ENCODE data around the gene GDNF.

Gene GDNF

DNA sequence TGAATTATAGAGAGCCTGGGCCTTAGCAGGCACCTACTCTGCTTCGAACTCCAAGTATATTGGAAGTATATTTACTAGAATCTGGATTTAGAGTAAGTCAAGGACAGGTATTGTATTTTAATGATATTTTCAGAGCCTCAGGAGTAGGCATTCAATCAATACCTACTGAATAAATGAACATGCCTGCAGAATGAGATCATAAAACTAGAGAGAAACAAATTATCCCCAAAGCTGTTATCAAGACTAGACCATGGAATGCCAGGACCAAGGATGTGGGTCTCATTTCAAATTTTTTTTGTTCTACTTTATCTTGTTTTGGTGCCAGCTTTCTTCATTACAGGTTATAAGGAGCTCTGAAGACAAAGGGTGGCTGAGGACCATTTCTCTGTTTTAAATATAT, 66.0 kb downstream of the GDNF start:
- Histone ChIP-seq H3K4me1 (ENCODE audit: control insufficient read depth in 2 of 2, insufficient read depth in 2 of 2, low read length in 2 of 2) (no peaks in the 10 kb centered on the region), H3K27me3 (ENCODE audit: control insufficient read depth in 2 of 2, insufficient read depth in 2 of 2, low read length in 2 of 2) (no peaks in the 10 kb centered on the region), H3K4me3 (ENCODE audit: low read length in 2 of 2) (no peak overlapping the region), H3K27ac (ENCODE audit: low read depth in 2 of 2, low read length in 2 of 2) (no peak overlapping the region), H3K9me3 (ENCODE audit: control insufficient read depth in 2 of 2, low read length in 2 of 2) (peaks cover 2% of the 10 kb centered on the region in 2 donors), H3K9ac (ENCODE audit: low read depth in 1 of 2, low read length in 2 of 2) (no peak overlapping the region), H3K36me3 (ENCODE audit: control insufficient read depth in 2 of 2, insufficient read depth in 2 of 2, low read length in 2 of 2) (no peaks in the 10 kb centered on the region)

DNA sequence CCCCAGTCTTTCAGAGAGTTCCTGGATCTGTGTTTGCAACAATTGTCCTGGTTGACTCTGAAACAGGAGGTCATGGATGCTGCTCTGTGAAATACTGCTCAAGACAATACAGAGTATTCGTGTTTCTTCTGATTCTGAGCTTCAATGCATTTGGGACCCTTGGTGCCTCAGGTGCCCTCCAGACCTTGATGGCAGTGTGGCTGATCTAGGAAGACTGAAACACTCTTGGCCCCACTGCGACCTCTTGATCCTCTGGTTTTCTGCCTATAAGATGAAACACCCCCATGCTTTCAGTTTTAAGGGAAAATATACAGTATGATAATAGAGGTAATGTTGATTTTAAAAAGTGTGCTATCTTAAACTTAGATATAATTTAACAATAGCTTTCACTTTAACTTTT, 67.6 kb downstream of the GDNF start:
- no peak overlapping the region for H3K4me3 ChIP-seq (ENCODE audit: low read length in 2 of 2)
- no peaks in the 10 kb centered on the region for H3K36me3 ChIP-seq (ENCODE audit: control insufficient read depth in 2 of 2, insufficient read depth in 2 of 2, low read length in 2 of 2)
- H3K27me3 ChIP-seq (ENCODE audit: control insufficient read depth in 2 of 2, insufficient read depth in 2 of 2, low read length in 2 of 2) = no peaks in the 10 kb centered on the region
- no peak overlapping the region for H3K9ac ChIP-seq (ENCODE audit: low read depth in 1 of 2, low read length in 2 of 2)
- no peak overlapping the region for H3K27ac ChIP-seq (ENCODE audit: low read depth in 2 of 2, low read length in 2 of 2)
- H3K9me3 ChIP-seq (ENCODE audit: control insufficient read depth in 2 of 2, low read length in 2 of 2) = peaks cover 2% of the 10 kb centered on the region in 2 donors
- H3K4me1 ChIP-seq (ENCODE audit: control insufficient read depth in 2 of 2, insufficient read depth in 2 of 2, low read length in 2 of 2) = no peaks in the 10 kb centered on the region

- Histone ChIP-seq H3K9me3 (ENCODE audit: control insufficient read depth in 2 of 2, low read length in 2 of 2) (peaks cover 2% of the 10 kb centered on the region in 2 donors), H3K27me3 (ENCODE audit: control insufficient read depth in 2 of 2, insufficient read depth in 2 of 2, low read length in 2 of 2) (no peaks in the 10 kb centered on the region), H3K4me3 (ENCODE audit: low read length in 2 of 2) (no peak overlapping the region), H3K9ac (ENCODE audit: low read depth in 1 of 2, low read length in 2 of 2) (no peak overlapping the region), H3K4me1 (ENCODE audit: control insufficient read depth in 2 of 2, insufficient read depth in 2 of 2, low read length in 2 of 2) (no peaks in the 10 kb centered on the region), H3K36me3 (ENCODE audit: control insufficient read depth in 2 of 2, insufficient read depth in 2 of 2, low read length in 2 of 2) (no peaks in the 10 kb centered on the region), H3K27ac (ENCODE audit: low read depth in 2 of 2, low read length in 2 of 2) (no peak overlapping the region)
These were observed 68.1 kb downstream of the GDNF start for GRCh38 chr5:37771731-37772130.

- no peaks in the 10 kb centered on the region for H3K27me3 ChIP-seq (ENCODE audit: control insufficient read depth in 2 of 2, insufficient read depth in 2 of 2, low read length in 2 of 2)
- no peak overlapping the region for H3K27ac ChIP-seq (ENCODE audit: low read depth in 2 of 2, low read length in 2 of 2)
- H3K9ac ChIP-seq (ENCODE audit: low read depth in 1 of 2, low read length in 2 of 2) = no peak overlapping the region
- H3K9me3 ChIP-seq (ENCODE audit: control insufficient read depth in 2 of 2, low read length in 2 of 2) = peaks cover 2% of the 10 kb centered on the region in 2 donors
- H3K4me1 ChIP-seq (ENCODE audit: control insufficient read depth in 2 of 2, insufficient read depth in 2 of 2, low read length in 2 of 2) = no peaks in the 10 kb centered on the region
- no peak overlapping the region for H3K4me3 ChIP-seq (ENCODE audit: low read length in 2 of 2)
- no peaks in the 10 kb centered on the region for H3K36me3 ChIP-seq (ENCODE audit: control insufficient read depth in 2 of 2, insufficient read depth in 2 of 2, low read length in 2 of 2)
These were observed 68.6 kb downstream of the GDNF start for GRCh38 chr5:37771203-37771611.

GRCh38 chr5:37770786-37771185, 69.1 kb downstream of the GDNF start:
- Histone ChIP-seq H3K27ac (ENCODE audit: low read depth in 2 of 2, low read length in 2 of 2) (no peak overlapping the region), H3K9ac (ENCODE audit: low read depth in 1 of 2, low read length in 2 of 2) (no peak overlapping the region), H3K36me3 (ENCODE audit: control insufficient read depth in 2 of 2, insufficient read depth in 2 of 2, low read length in 2 of 2) (no peaks in the 10 kb centered on the region), H3K27me3 (ENCODE audit: control insufficient read depth in 2 of 2, insufficient read depth in 2 of 2, low read length in 2 of 2) (no peaks in the 10 kb centered on the region), H3K4me3 (ENCODE audit: low read length in 2 of 2) (no peak overlapping the region), H3K9me3 (ENCODE audit: control insufficient read depth in 2 of 2, low read length in 2 of 2) (peaks cover 2% of the 10 kb centered on the region in 2 donors), H3K4me1 (ENCODE audit: control insufficient read depth in 2 of 2, insufficient read depth in 2 of 2, low read length in 2 of 2) (no peaks in the 10 kb centered on the region)

GRCh38 chr5:37769840-37770239, 70.0 kb downstream of the GDNF start:
- Histone ChIP-seq H3K9ac (ENCODE audit: low read depth in 1 of 2, low read length in 2 of 2) (no peak overlapping the region), H3K4me1 (ENCODE audit: control insufficient read depth in 2 of 2, insufficient read depth in 2 of 2, low read length in 2 of 2) (no peaks in the 10 kb centered on the region), H3K27me3 (ENCODE audit: control insufficient read depth in 2 of 2, insufficient read depth in 2 of 2, low read length in 2 of 2) (no peaks in the 10 kb centered on the region), H3K36me3 (ENCODE audit: control insufficient read depth in 2 of 2, insufficient read depth in 2 of 2, low read length in 2 of 2) (no peaks in the 10 kb centered on the region), H3K4me3 (ENCODE audit: low read length in 2 of 2) (no peak overlapping the region), H3K9me3 (ENCODE audit: control insufficient read depth in 2 of 2, low read length in 2 of 2) (no peaks in the 10 kb centered on the region), H3K27ac (ENCODE audit: low read depth in 2 of 2, low read length in 2 of 2) (no peak overlapping the region)

GRCh38 chr5:37769108-37769507, 70.7 kb downstream of the GDNF start:
- Histone ChIP-seq H3K27me3 (ENCODE audit: control insufficient read depth in 2 of 2, insufficient read depth in 2 of 2, low read length in 2 of 2) (no peaks in the 10 kb centered on the region), H3K4me1 (ENCODE audit: control insufficient read depth in 2 of 2, insufficient read depth in 2 of 2, low read length in 2 of 2) (no peaks in the 10 kb centered on the region), H3K4me3 (ENCODE audit: low read length in 2 of 2) (no peak overlapping the region), H3K9ac (ENCODE audit: low read depth in 1 of 2, low read length in 2 of 2) (no peak overlapping the region), H3K9me3 (ENCODE audit: control insufficient read depth in 2 of 2, low read length in 2 of 2) (no peaks in the 10 kb centered on the region), H3K36me3 (ENCODE audit: control insufficient read depth in 2 of 2, insufficient read depth in 2 of 2, low read length in 2 of 2) (no peaks in the 10 kb centered on the region), H3K27ac (ENCODE audit: low read depth in 2 of 2, low read length in 2 of 2) (no peak overlapping the region)

- H3K4me1 ChIP-seq (ENCODE audit: control insufficient read depth in 2 of 2, insufficient read depth in 2 of 2, low read length in 2 of 2) = no peaks in the 10 kb centered on the region
- no peak overlapping the region for H3K27ac ChIP-seq (ENCODE audit: low read depth in 2 of 2, low read length in 2 of 2)
- H3K9me3 ChIP-seq (ENCODE audit: control insufficient read depth in 2 of 2, low read length in 2 of 2) = no peaks in the 10 kb centered on the region
These were observed 71.5 kb downstream of the GDNF start for GRCh38 chr5:37768371-37768770.

DNA sequence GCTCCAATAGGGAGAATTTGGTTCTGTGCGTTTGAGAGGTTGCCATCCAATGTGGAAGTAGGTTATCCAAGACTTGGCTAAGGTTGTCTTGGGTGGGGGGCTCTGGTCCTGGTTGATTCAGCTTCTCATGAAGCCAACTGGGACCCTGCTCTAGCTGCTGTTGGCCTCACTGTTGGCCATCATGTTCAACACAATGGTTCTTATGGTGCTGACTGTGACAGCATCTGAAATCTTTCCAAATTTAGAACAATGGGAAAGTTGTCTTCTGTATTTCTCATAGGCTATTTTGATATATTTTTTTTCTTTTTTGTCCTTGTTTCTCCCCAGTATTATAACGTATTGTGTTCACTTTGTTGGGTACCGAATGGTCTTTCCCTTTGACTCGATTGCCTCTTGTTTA, 71.9 kb downstream of the GDNF start:
- Histone ChIP-seq H3K27ac (ENCODE audit: low read depth in 2 of 2, low read length in 2 of 2) (no peak overlapping the region), H3K9ac (ENCODE audit: low read depth in 1 of 2, low read length in 2 of 2) (no peak overlapping the region), H3K4me1 (ENCODE audit: control insufficient read depth in 2 of 2, insufficient read depth in 2 of 2, low read length in 2 of 2) (no peaks in the 10 kb centered on the region), H3K27me3 (ENCODE audit: control insufficient read depth in 2 of 2, insufficient read depth in 2 of 2, low read length in 2 of 2) (no peaks in the 10 kb centered on the region), H3K4me3 (ENCODE audit: low read length in 2 of 2) (no peak overlapping the region), H3K9me3 (ENCODE audit: control insufficient read depth in 2 of 2, low read length in 2 of 2) (no peaks in the 10 kb centered on the region), H3K36me3 (ENCODE audit: control insufficient read depth in 2 of 2, insufficient read depth in 2 of 2, low read length in 2 of 2) (no peaks in the 10 kb centered on the region)

More at GRCh38 chr5:37768371-37768770, 71.5 kb downstream of the GDNF start:
- Histone ChIP-seq H3K36me3 (ENCODE audit: control insufficient read depth in 2 of 2, insufficient read depth in 2 of 2, low read length in 2 of 2) (no peaks in the 10 kb centered on the region), H3K27me3 (ENCODE audit: control insufficient read depth in 2 of 2, insufficient read depth in 2 of 2, low read length in 2 of 2) (no peaks in the 10 kb centered on the region), H3K9ac (ENCODE audit: low read depth in 1 of 2, low read length in 2 of 2) (no peak overlapping the region), H3K4me3 (ENCODE audit: low read length in 2 of 2) (no peak overlapping the region)

DNA sequence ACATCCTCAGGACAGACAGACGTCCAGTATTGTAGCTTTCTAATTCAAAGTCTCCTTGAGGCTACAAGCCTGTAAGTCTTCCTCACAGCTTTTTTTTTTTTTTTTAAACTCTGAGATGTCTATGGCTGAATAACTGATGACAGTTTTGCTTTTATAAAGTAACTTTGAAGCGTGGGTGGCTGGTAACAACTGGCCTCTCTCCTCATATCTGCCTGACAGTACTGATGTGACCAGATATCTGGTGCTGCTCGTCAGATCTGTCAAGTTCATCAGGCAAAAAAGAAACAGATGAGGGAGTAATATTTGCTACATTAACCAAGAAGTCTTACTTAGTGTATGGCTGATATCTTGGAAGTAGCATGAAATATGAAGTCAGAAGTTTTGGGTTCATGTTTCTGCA, 72.6 kb downstream of the GDNF start:
- Histone ChIP-seq H3K36me3 (ENCODE audit: control insufficient read depth in 2 of 2, insufficient read depth in 2 of 2, low read length in 2 of 2) (no peaks in the 10 kb centered on the region), H3K27ac (ENCODE audit: low read depth in 2 of 2, low read length in 2 of 2) (no peak overlapping the region), H3K4me1 (ENCODE audit: control insufficient read depth in 2 of 2, insufficient read depth in 2 of 2, low read length in 2 of 2) (no peaks in the 10 kb centered on the region), H3K9ac (ENCODE audit: low read depth in 1 of 2, low read length in 2 of 2) (no peak overlapping the region), H3K27me3 (ENCODE audit: control insufficient read depth in 2 of 2, insufficient read depth in 2 of 2, low read length in 2 of 2) (no peaks in the 10 kb centered on the region), H3K4me3 (ENCODE audit: low read length in 2 of 2) (no peak overlapping the region), H3K9me3 (ENCODE audit: control insufficient read depth in 2 of 2, low read length in 2 of 2) (no peaks in the 10 kb centered on the region)

All from mucosa of rectum (tissue), 2 donors.